Subcutaneous preadipocyte (primary cell): Measurements from ENCODE around the gene MAG. TPM values are rescaled to one million over a fixed set of nuclear protein-coding genes. Genes with fewer than 3 reads are reported as not detected.

Experiments used
- total RNA-seq: library from RNA; depleted of rRNA; stranded (reverse); fragments of >200 nt; gene quantifications from 2 replicates; pipeline ENCODE4 v1.2.3, GENCODE V29; 2012

MAG gene
- 0.59 TPM in 1 of 2 replicates, not detected in the other for total RNA-seq

DNA sequence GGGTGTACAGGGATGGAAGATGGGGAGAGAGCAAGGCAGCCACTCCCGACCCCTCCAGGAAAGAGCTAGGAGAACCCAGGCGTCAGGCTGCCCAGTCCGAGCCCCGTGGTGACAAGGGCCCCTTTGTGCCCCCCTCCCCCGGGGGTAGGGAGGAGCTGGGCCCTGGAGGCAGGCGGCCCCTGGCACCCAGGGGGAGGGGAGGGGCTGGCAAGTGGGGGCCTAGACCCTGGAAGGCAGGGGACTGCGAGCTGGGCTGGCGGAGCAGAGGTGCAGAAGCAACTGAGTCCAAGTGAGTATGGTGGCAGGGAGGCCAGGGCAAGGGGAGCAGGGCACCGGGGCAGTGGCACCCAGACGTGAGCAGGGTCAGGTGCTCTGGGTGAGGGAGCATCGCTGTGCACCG lies at the start of gene MAG:
Gene MAG (plus strand): TSS at position 246 of the 400 bp plus-strand sequence. CDS start 3,248 bp downstream, outside the sequence.

GRCh38 chr19:35248310-35249145 lies 43.4 kb upstream of the MAG start, which contains the start of gene LSR:
Gene LSR, plus strand, starts transcription at chr19:35249002. Its CDS starts 21 bp downstream, at chr19:35249023.

DNA sequence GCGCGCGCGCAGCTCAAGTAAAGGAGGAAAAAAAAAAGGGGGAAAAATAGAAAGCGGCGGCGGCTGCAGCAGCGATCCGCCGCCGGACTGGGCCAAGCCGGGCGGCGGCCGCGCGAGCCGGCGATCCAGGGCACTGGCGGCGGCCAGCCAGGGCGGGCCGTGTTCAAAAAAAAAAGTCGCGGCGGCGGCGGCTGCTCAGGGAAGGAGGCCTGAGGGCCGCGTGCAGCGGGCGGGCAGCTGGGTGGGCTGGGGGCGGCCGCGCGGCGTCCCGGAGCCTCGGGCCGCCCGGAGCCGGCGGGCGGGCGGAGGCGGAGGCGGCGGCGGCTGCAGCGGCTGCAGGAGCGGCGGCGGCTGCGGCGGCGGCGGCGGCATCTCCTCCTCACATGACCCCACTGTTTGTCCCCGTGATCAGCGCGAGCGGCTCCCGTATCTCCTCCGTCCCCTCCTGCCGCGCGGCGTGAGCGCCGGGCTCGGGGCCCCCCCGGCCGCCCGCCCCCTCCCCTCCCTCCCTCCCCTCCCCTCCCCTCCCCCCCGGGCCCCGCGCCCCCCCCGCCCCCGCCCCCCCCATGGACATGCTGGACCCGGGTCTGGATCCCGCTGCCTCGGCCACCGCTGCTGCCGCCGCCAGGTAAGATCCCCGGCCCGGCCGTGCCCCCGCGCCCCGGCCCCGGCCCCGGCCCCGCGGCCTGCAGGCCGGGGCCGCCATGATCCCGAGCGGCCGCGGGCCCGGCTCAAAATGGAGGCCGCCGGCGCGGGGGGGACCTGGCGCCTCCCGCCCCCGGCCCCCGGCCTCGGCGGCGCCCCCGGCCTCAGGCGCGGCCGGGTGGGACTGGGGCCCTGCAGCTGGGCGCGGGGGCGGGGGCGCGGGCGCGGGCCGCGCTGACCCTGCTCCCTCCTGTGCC lies 23.2 kb upstream of the MAG start, which contains the start of gene USF2:
Gene USF2 (plus strand): TSS at position 427 of the 902 bp plus-strand sequence. CDS start 140 bp downstream, at position 567.

GRCh38 chr19:35328851-35329285 lies 36.9 kb downstream of the MAG start, which contains the start of gene CD22:
Gene CD22, plus strand, starts transcription at chr19:35329187. Its CDS starts 2,854 bp downstream, at chr19:35332041.

DNA sequence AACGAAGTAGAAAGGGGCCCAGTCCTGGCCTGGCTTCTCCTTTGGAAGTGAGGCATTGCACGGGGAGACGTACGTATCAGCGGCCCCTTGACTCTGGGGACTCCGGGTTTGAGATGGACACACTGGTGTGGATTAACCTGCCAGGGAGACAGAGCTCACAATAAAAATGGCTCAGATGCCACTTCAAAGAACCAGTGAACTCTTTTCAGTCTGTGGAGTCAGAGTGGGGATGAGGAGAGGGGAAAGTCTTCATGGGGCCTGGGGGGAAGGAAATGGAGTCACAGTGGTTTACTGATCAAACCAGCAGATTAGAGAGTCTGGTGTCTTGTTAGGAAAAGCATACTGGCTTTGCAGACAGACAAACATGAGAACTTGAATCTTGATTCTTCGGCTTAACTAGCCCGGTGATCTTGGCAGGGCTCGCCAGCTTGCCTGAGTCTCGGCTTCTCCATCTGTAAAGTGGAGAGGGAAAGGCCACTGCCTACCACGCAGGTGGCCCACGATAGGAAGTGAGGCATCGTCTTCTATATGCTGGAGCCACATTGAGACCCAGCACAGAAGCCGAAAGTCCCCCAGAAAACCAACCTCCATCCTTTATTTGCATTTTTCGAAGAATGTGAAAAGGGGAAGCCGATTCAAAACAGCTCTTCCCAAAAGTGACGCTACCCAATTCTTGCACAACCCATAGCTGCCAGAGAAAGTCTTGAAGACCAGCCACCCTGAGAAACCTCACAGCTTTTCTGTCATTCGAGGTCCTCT lies 55.4 kb downstream of the MAG start, which contains the start of gene FFAR1:
Gene FFAR1 (plus strand): TSS at position 732 of the 759 bp plus-strand sequence. CDS start 3,650 bp downstream, outside the sequence.

GRCh38 chr19:35357867-35358573 lies 66.1 kb downstream of the MAG start, which contains the start of gene FFAR3:
Gene FFAR3, plus strand, starts transcription at chr19:35358460. Its CDS starts 431 bp downstream, at chr19:35358891.

Other genes with a start within 250 kb of the MAG start
- not detected in 2 replicates for gene FXYD3, start 176.3 kb upstream of the MAG start, total RNA-seq
- under 0.01 and 0.20 TPM in 2 replicates for gene LGI4, start 157.1 kb upstream of the MAG start, total RNA-seq
- gene FXYD1, start 153.3 kb upstream of the MAG start, total RNA-seq, result 1.5 TPM in 1 of 2 replicates, not detected in the other
- not detected in 2 replicates for gene FXYD7, start 148.9 kb upstream of the MAG start, total RNA-seq
- gene FXYD5, start 137.4 kb upstream of the MAG start, total RNA-seq, result 64.9 and 80.5 TPM in 2 replicates
- not detected in 2 replicates for gene FAM187B, start 63.4 kb upstream of the MAG start, total RNA-seq
- gene LSR, start 43.2 kb upstream of the MAG start, total RNA-seq, result 0.73 and 0.98 TPM in 2 replicates
- 53.6 and 59.4 TPM in 2 replicates for gene USF2, start 23.2 kb upstream of the MAG start, total RNA-seq
- not detected in 2 replicates for gene HAMP, start 9.6 kb upstream of the MAG start, total RNA-seq
- gene CD22, start 37.0 kb downstream of the MAG start, total RNA-seq, result 1.4 TPM in 1 of 2 replicates, not detected in the other
- not detected in 2 replicates for gene FFAR1, start 55.7 kb downstream of the MAG start, total RNA-seq
- gene FFAR3, start 66.3 kb downstream of the MAG start, total RNA-seq, result not detected in 2 replicates
- gene GPR42, start 78.9 kb downstream of the MAG start, total RNA-seq, result not detected in 2 replicates
- gene FFAR2, start 156.1 kb downstream of the MAG start, total RNA-seq, result not detected in 2 replicates
- gene KRTDAP, start 198.3 kb downstream of the MAG start, total RNA-seq, result not detected in 2 replicates
- 8.2 and 23.1 TPM in 2 replicates for gene DMKN, start 221.5 kb downstream of the MAG start, total RNA-seq
- 4.3 and 13.6 TPM in 2 replicates for gene SBSN, start 236.2 kb downstream of the MAG start, total RNA-seq
- under 0.01 TPM in 1 of 2 replicates, not detected in the other for gene GAPDHS, start 241.3 kb downstream of the MAG start, total RNA-seq